Activated CD8-positive, alpha-beta T cell treated with anti-CD3 and anti-CD28 coated beads for 36 hours (primary cell): ENCODE data around the gene NUP214. TPM values are rescaled to one million over a fixed set of nuclear protein-coding genes. Genes with fewer than 3 reads are reported as not detected.
"Not testable (repeated sequence)": the region's sequence is repeated elsewhere in the genome, so short reads cannot be mapped to it uniquely, and the experiment has no call there.

Experiments used
- ATAC-seq: fragments of 200-7000 bp; cut with Tn5 transposase; one replicate; pipeline ENCODE4 v1.10.0; 2021; ENCODE audit warnings: mild to moderate bottlenecking, moderate library complexity
- CTCF ChIA-PET: fragments of 350-600 bp; sonication (Branson Sonifier 250); formaldehyde crosslinking; loops from one replicate; lab custom pipeline; 2021; ENCODE audit warnings: antibody characterized with exemption; lab: Charles Lee
- POLR2A ChIA-PET: fragments of 350-600 bp; sonication (Branson Sonifier 250); formaldehyde crosslinking; loops from one replicate; lab custom pipeline; 2021; ENCODE audit warnings: antibody characterized with exemption; lab: Charles Lee
- DNase-seq: peaks from one replicate; pipeline ENCODE4 v3.0.0-alpha.2; 2020
- H3K27ac Mint-ChIP-seq: one replicate; pipeline ENCODE4 v1.8.0; 2021; ENCODE audit warnings: mild to moderate bottlenecking, mixed read lengths
- H3K27me3 Mint-ChIP-seq: one replicate; pipeline ENCODE4 v1.8.0; 2021; ENCODE audit warnings: mixed read lengths
- H3K36me3 Mint-ChIP-seq: one replicate; pipeline ENCODE4 v1.8.0; 2021; ENCODE audit warnings: low read depth, mixed read lengths
- H3K4me1 Mint-ChIP-seq: one replicate; pipeline ENCODE4 v1.8.0; 2021; ENCODE audit warnings: low read depth, mixed read lengths
- H3K4me3 Mint-ChIP-seq: one replicate; pipeline ENCODE4 v1.8.0; 2021; ENCODE audit warnings: mild to moderate bottlenecking, moderate library complexity, mixed read lengths
- H3K9me3 Mint-ChIP-seq: one replicate; pipeline ENCODE4 v1.8.0; 2021; ENCODE audit warnings: mixed read lengths
- CTCF ChIP-seq: fragments of 200-600 bp; IDR thresholded peaks from one replicate; pipeline ENCODE4 v1.8.0; 2022; ENCODE audit warnings: antibody characterized with exemption, mild to moderate bottlenecking
- intact Hi-C: fragments of 100-400 bp; cut with micrococcal nuclease; formaldehyde crosslinking; loops from one replicate; pipeline ENCODE4 v1.10.0; 2022
- total RNA-seq, 2 experiments: library from RNA; stranded (reverse); gene quantifications; one replicate each; pipeline ENCODE4 v1.2.3, GENCODE V29; 2021

NUP214 gene
- total RNA-seq, 2 experiments from 2014 or later, result 57.6 to 58.3 TPM

GRCh38 chr9:131239161-131239975, 114.0 kb downstream of the NUP214 start:
- H3K36me3 Mint-ChIP-seq, result peaks cover 5% of the 10 kb centered on the region
- no peak for TF ChIP-seq CTCF
- no peak for ATAC-seq
- no peak overlapping the region for H3K4me3 Mint-ChIP-seq
- ChIA-PET CTCF (interaction anchor here (1.4 to 3.3 kb wide), 3 partner anchors 9 to 97 kb away, joined by 3 to 17 read pairs (median 6); no protein-coding TSS in a partner anchor), POLR2A (interaction anchor here (0.9 to 6.5 kb wide), 8 partner anchors 11 to 179 kb away, joined by 3 to 74 read pairs (median 5); no protein-coding TSS in a partner anchor)
- H3K27ac Mint-ChIP-seq, result peak overlapping the region; percentile 70
- peaks cover 30% of the 10 kb centered on the region for H3K4me1 Mint-ChIP-seq
- H3K27me3 Mint-ChIP-seq, result no peaks in the 10 kb centered on the region
- DNase-seq, result no peak
- H3K9me3 Mint-ChIP-seq, result peaks cover 3% of the 10 kb centered on the region
- intact Hi-C loops, result loop anchor here (5.0 kb wide), 1 partner anchor 33 kb away; no protein-coding TSS in a partner anchor

- no peak overlapping the region for H3K4me3 Mint-ChIP-seq
- H3K27ac Mint-ChIP-seq, result no peak overlapping the region
- no peaks in the 10 kb centered on the region for H3K27me3 Mint-ChIP-seq
- ChIA-PET CTCF (interaction anchor here (3.3 kb wide), 1 partner anchor 96 kb away, joined by 17 read pairs; no protein-coding TSS in a partner anchor), POLR2A (interaction anchor here (4.6 to 6.5 kb wide), 3 partner anchors 10 to 32 kb away, joined by 33 to 74 read pairs (median 46); no protein-coding TSS in a partner anchor)
- H3K4me1 Mint-ChIP-seq, result peaks cover 28% of the 10 kb centered on the region
- no peak for ATAC-seq
- DNase-seq, result no peak
- H3K36me3 Mint-ChIP-seq, result peaks cover 2% of the 10 kb centered on the region
- intact Hi-C loops, result no loop called here
- peaks cover 3% of the 10 kb centered on the region for H3K9me3 Mint-ChIP-seq
- no peak for TF ChIP-seq CTCF
Measured at GRCh38 chr9:131240047-131240921, 114.9 kb downstream of the NUP214 start.

- H3K36me3 Mint-ChIP-seq, H3K4me1 Mint-ChIP-seq, ATAC-seq, intact Hi-C loops, CTCF ChIA-PET, H3K9me3 Mint-ChIP-seq, H3K4me3 Mint-ChIP-seq, H3K27me3 Mint-ChIP-seq, H3K27ac Mint-ChIP-seq, DNase-seq: not testable (repeated sequence)
- POLR2A ChIA-PET, result interaction anchor here (0.6 kb wide), 1 partner anchor 31 kb away, joined by 3 read pairs; no protein-coding TSS in a partner anchor
Measured at GRCh38 chr9:131244331-131244730, 118.9 kb downstream of the NUP214 start.

GRCh38 chr9:131246618-131247017, 121.2 kb downstream of the NUP214 start:
- DNase-seq (no peak), ATAC-seq (no peak)
- no peak for TF ChIP-seq CTCF
- peaks cover 3% of the 10 kb centered on the region for H3K9me3 Mint-ChIP-seq
- no peak overlapping the region for H3K4me3 Mint-ChIP-seq
- no peaks in the 10 kb centered on the region for H3K36me3 Mint-ChIP-seq
- ChIA-PET CTCF (interaction anchor here (3.4 kb wide), 1 partner anchor 90 kb away, joined by 12 read pairs; no protein-coding TSS in a partner anchor), POLR2A (no interaction called here)
- intact Hi-C loops, result no loop called here
- H3K4me1 Mint-ChIP-seq, result peaks cover under 1% of the 10 kb centered on the region
- no peaks in the 10 kb centered on the region for H3K27me3 Mint-ChIP-seq
- no peak overlapping the region for H3K27ac Mint-ChIP-seq

GRCh38 chr9:131252120-131252519, 126.7 kb downstream of the NUP214 start:
- Mint-ChIP-seq H3K4me1 (peaks cover 38% of the 10 kb centered on the region), H3K9me3 (no peaks in the 10 kb centered on the region), H3K36me3 (peaks cover 5% of the 10 kb centered on the region), H3K4me3 (peak overlapping the region; percentile 70), H3K27me3 (no peaks in the 10 kb centered on the region), H3K27ac (peak overlapping the region; percentile 90)
- DNase-seq, result no peak
- TF ChIP-seq CTCF, result no peak
- no peak for ATAC-seq
- ChIA-PET POLR2A (interaction anchor here (0.9 to 11.5 kb wide), 7 partner anchors 9 to 154 kb away, joined by 3 to 310 read pairs (median 3); partner anchors contain the start of gene FAM78A), CTCF (interaction anchor here (1.1 to 3.0 kb wide), 5 partner anchors 14 to 84 kb away, joined by 3 to 16 read pairs (median 5); partner anchors contain the start of gene FAM78A)
- intact Hi-C loops, result loop anchor here (10.0 kb wide), 1 partner anchor 483 kb away; no protein-coding TSS in a partner anchor
